Measurements from ENCODE around the gene STK10. TPM values are rescaled to one million over a fixed set of nuclear protein-coding genes. Genes with fewer than 3 reads are reported as not detected.

Gene STK10
- polyA plus RNA-seq, 3 donors: 5.0 to 24.1 (median 19.9) TPM

DNA sequence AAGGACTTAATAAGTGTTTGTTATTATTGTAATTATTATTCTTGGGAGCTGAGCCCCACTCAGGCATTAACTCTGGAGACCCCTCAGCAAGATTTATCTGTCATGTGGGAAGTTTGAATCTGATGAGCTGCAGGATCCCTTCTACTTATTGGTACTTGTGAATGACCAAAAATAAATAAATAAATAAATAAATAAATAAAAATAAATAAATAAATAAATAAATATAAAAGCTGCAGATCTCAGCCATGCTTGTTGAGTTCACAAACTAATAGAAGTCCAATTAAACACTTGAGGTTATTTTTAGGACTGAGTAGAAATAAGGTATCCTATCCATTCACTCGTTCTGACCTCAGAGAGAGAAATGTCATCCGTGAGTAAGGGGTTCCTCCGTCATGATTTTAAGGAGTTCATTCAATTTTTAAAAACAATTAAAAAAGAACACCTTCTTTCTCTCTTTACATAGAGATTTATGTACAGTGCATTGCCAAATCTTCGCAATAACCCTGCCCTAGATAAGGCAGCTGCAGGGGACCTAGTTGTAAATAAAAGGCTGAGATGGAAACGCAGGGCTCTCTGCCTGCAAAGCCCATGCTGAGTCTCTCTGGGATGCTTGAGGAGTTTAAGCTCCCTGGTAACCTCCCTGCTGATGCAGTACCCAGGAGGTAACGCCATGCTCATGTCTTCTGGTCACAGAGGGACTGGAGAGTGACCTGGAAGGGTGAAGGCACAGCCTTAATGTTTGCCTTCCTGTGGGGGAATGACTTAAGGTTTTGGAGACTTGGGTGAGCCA, 7.2 kb upstream of the STK10 start:
- no peak overlapping the region for H3K27ac ChIP-seq (ENCODE audit: low read depth, low read length)
- 62 to 87% (median 80%) methylated on average over 6 of the region's 6 CpGs for WGBS, 3 donors

DNA sequence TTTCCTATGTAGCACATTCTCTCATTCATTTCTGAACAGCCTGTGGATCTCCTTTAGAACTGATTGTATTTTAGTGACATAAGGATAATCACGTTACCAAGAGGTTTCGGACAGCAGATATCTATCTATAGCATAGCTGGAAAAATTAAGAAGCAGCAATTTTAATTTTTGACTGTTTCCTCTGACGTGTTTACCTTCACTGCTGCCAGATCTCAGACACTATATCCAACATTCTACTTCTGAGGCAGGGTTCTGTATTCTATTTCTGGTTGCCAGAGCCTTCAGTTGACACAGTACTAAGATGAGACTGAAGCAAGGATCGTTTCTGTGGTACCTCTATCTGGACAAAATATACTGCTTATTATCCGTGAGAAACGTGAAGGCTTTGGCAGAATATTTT, 5.8 kb upstream of the STK10 start, which contains the start of gene EFCAB9:
TSS of gene EFCAB9 (plus strand) at position 301 of the 400 bp plus-strand sequence. CDS start at position 302, 1 bp downstream.
- no peak within 1 kb of the TSS for H3K27ac ChIP-seq (ENCODE audit: low read depth, low read length)
- 79 to 86% (median 84%) methylated on average over 6 of the region's 6 CpGs for WGBS, 3 donors

DNA sequence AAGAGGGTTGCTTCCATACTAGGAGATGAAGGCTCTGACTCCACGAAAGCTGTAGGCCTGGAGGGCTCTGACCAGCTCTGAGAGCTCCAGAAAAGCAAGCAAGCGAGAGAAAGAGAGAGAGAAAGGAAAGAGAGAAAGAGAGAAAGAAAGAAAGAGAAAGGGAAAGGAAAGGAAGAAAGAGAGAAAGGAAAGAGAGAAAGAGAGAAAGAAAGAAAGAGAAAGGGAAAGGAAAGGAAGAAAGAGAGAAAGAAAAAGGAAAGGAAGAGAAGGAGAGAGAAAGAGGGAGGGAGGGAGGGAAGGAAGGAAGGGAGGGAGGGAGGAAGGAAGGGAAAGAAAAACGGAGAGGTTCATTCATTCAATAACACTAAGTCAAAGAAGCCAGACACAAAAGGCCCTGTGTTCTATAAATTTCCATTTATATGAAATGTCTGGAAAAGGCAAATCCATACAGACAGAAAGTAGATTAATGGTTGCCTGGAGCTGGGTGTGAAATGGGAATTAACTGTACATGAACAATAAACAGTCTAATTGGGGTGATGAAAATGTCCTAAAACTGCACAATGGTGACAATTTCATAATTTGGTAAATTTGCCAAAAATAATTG, 1.8 kb upstream of the STK10 start:
- 69 to 84% (median 74%) methylated on average over 3 of the region's 3 CpGs for WGBS, 3 donors

DNA sequence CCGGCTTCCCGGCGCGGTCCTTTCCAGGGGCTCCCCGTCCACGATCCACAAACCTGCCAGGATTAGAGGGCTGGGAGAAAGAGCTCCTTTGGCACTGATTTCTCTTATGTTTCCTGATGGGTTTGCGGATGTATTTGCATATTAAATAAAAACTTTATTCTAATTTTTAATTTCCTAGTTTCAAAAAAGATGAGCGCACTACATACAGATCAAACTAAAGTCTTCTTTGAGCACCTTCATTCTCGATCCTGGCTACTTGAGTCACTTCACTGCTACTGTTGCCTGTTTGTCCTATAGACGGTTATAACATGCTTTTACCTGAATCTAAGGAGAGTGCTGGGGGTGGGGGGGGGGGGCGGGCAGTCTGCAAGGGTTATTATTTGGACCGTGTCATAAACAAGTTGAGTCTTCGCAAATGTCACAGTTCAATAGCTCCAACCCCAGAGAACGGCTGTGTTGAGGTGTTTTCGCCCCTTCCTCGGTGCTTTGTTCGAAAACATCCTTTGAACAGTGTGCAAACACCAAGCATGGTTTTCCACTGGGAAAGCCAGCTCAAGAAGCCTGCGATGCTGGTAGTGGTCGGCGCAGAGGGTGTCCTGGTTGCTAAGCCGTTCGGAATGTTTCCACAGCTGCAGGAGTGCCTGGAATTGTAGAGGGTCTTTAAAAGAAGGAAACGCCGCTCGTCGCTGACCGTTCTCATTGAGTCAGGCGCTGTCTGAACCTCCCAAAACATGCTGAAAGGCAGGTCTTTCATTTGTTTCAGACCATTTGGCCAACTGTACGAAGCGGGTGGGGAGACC, 1.1 kb upstream of the STK10 start:
- 44 to 57% (median 53%) methylated on average over 30 of the region's 30 CpGs for WGBS, 3 donors
- H3K27ac ChIP-seq (ENCODE audit: low read depth, low read length): no peak overlapping the region

More for the DNA sequence above, 1.8 kb upstream of the STK10 start:
- no peak overlapping the region for H3K27ac ChIP-seq (ENCODE audit: low read depth, low read length)

DNA sequence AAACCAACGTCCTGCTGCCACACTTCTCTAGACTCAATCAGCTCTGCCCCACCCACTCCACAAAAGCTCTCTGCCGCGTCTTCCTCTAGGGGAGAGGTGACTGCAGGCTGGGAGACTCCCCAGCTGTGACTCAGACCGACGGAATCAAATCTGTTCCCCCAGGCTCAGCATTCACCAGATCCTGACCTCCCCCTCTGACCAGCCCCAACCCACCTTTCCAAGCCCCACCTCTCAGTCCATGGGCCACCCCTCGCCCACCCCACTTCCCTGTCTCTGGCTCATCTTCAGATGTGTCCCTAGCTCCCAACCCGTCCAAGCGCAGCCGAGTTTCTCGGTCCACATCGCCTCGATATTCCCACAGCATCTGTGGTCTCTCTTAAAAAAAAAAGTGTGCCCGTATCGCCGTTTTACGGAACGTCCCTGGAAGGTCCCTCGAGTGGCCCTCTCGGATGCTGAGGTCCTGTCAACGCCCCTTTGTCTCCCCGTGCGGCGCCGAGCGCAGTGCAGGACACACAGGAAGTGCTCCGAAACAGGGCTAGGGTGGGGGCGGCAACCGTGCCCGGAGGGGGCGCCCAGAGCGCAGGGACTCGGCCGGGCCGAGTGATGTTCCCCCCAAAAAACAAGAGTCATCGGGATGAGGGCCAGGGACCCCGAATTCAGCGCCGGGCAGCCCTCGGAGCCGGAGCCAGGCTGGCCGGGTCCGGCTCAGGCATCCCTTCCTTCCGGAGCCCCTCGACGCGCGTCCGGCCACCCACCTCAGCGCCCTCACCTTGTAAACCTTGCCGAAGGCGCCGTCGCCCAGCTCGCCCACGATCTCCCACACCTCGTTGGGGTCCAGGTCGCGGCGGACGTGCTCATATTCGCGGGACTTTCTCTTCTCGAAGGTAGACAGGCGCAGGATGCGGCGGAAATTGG, 649 bp downstream of the STK10 start:
- 0 to 1% (median 0%) methylated on average over 63 to 66 of the region's 66 CpGs for whole genome bisulfite sequencing, 3 donors
- peak overlapping the region; percentile 94 for H3K27ac ChIP-seq (ENCODE audit: low read depth, low read length)

DNA sequence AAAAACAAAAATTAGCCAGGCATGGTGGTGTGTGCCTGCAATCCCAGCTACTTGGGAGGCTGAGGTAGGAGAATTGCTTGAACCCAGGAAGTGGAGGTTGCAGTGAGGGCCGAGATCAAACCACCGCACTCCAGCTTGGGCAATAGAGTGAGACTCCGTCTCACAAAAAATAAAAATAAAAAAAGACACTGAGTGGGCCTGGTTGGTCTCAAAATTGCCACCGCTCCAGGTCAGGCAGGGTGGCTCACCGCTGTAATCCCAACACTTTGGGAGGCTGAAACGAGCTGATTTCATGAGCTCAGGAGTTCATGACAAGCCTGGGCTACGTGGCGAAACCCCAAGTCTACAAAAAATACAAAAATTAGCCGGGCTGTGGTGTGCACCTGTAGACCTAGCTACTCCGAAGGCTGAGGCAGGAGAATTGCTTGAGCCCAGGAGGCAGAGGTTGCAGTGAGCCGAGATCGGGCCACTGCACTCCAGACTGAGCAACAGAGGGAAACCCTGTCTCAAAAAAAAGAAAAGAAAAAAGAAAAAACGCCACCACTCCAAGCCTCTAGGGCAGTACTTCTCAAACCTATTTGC, 1.8 kb downstream of the STK10 start:
- 66 to 85% (median 68%) methylated on average over 13 of the region's 13 CpGs for WGBS, 3 donors
- H3K27ac ChIP-seq (ENCODE audit: low read depth, low read length): no peak overlapping the region

DNA sequence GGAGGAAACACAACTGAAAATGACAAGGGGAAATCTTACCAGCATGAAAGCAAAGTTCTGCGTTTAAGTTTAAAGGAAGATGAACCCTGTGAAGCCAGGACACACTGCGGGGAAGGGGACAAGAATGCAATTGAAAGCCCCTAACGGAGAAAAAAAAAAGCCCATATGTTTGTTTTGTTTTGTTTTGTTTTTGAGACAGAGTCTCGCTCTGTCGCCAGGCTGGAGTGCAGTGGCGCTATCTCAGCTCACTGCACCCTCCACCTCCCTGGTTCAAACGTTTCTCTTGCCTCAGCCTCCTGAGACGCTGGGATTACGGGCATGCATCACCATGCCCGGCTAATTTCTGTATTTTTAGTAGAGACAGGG, 2.9 kb downstream of the STK10 start:
- 50 to 78% (median 57%) methylated on average over 10 of the region's 10 CpGs for WGBS, 3 donors
- H3K27ac ChIP-seq (ENCODE audit: low read depth, low read length): no peak overlapping the region

DNA sequence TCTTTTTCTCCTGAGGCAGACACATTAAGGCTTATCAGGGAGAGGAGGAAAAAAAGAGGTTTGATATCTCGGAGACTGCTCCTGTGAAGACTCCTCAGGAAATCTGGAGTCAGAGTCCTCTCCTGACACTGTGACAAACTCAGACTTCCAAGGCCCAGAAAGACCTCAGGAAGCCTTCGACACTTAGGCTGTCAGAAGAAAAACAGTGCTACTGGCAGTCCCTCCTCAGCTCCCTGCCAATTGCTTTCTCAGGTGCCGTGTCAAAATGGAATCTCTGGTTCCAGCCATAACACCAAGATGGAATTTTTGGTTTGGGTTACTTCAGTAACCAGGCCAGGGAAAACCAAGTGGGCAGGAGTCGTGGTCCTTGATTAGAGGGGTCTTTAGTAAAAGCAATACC, 4.1 kb downstream of the STK10 start:
- 72 to 87% (median 81%) methylated on average over 4 of the region's 4 CpGs for WGBS, 3 donors
- no peak overlapping the region for H3K27ac ChIP-seq (ENCODE audit: low read depth, low read length)

DNA sequence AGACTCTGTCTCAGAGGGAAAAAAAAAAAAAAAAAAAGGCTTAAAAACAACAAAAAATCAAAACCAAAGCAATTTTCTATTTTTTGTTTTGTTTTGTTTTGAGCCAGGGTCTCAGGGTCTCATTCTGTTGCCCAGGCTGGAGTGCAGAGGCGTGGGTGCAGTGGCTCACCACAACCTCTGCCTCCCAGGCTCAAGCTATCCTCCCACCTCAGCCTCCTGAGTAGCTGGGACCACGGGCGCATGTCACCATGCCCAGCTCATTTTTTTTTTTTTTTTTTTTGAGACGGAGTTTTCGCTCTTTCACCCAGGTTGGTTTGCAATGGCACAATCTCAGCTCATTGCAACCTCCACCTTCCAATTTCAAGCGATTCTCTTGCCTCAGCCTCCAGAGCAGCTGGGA, 5.7 kb downstream of the STK10 start:
- no peak overlapping the region for H3K27ac ChIP-seq (ENCODE audit: low read depth, low read length)
- 89 to 98% (median 94%) methylated on average over 6 of the region's 6 CpGs for WGBS, 3 donors

DNA sequence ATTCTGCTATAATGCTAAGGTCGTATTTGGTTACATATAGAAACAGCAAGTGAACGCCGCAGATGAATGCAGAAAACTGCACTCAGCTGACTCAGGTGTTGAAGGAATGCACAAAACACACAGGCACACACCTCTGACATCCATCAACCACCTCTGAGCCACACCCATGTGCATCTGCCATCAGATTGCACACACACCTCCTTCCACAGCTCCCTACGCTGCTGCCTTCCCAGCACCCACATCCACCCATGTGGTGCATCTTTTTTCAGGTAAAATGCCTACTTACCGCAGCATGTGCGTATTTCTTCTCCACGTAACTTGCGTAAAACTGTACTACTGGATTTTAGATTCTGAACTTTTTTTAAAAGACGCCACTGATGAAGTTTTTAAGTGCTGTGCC, 7.1 kb downstream of the STK10 start:
- no peak overlapping the region for H3K27ac ChIP-seq (ENCODE audit: low read depth, low read length)
- WGBS, 3 donors: 89 to 91% (median 89%) methylated on average over 9 of the region's 9 CpGs

DNA sequence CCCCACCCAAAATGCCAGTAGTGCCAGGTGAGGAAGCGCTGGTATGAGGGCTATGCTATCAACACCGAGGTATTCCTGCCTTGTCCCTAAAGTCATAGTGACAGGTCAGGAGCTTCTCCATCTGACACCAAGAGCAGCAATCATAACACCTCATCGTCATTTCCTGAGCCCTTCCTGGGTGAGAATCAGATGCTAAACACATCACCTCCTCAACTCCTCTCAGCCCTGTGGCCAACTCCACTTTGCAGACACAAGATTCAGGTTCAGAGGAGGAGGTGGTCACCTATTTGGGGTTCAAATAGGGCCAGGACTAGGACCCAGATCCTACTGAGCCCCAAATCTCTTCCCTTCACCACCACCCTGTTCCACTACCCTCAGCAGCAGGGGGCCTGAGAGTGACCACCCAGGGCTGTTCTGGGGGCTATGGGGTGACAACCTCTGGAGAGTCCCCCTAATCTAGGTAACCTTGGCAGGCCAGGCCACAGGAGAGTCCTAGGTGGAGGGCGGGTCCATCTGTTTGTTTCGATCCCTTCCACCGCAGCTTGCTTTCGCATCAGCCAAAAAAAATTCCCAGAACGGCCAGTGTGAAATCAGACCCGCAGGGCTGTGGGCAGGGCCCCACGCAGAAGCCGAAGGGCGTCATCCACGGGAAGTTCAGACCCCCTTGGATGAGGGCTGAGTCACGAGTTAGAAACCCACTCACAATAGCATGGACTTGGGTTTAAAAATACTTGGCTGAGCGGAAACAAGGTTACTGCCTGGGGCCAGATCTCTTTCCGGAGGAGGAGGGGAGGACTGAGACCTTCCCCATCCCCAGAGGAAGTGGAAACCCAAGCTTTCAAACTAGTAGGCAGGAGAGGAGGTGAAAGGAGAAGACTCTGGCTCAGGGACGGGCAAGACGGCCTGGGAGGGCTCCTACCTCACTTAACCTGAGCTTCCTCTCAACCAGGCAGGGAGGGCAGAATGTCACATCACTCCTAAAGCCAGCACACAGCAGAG, 8.7 kb downstream of the STK10 start:
- peak overlapping the region; percentile 40 for H3K27ac ChIP-seq (ENCODE audit: low read depth, low read length)
- 19 to 60% (median 27%) methylated on average over 18 of the region's 18 CpGs for WGBS, 3 donors

DNA sequence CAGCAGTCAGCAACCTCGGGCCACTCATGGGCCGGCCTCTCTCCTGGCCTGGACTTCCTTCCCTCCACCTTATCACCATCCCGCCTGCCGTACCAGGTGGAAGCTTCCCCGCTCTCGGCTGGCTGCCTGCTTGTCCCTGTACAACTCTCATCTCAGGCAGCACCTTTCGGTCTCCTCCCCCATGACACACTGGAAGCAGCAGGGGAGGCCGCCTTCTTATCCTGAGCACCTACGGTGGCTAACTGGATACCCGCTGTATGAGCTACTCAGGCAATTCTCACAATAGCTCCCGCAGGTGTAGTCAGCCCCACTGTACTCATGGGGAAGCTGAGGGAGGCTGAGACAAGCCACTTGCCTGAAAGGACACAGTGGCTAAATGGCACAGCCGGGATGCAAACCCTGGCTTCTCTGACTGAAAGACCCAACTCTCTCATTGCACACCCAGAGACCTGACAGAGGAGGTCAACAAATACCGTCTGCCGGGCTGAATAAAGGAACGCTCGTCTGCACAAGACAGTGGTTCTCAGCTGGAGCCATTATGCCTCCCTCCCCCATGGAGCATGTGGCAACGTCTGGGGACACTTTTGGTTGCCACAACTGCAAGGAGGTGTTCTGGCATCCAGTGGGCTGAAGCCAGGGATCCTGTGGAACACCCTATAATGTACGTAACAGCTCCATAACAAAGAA, 9.6 kb downstream of the STK10 start:
- peak overlapping the region; percentile 40 for H3K27ac ChIP-seq (ENCODE audit: low read depth, low read length)
- WGBS, 3 donors: 47 to 58% (median 52%) methylated on average over 18 of the region's 18 CpGs

DNA sequence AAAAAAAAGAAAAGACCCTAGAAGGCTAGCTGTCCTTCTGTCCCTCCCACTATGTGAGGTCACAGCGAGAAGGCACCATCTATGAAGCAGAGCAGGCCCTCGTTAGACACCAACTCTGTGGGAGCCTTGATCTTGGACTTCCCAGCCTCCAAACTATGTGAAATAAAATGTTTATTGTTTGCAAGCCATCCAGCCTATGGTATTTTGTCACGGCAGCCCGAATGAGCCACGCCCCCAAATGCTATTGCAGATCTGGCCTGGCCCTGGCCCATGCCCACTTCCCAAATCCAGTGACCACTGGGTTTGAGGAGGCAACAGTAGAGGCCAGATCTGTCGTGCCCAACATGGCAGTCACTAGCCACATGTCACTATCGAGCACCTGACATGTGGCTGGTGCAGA, 10.8 kb downstream of the STK10 start:
- H3K27ac ChIP-seq (ENCODE audit: low read depth, low read length): no peak overlapping the region
- 71 to 92% (median 75%) methylated on average over 7 of the region's 7 CpGs for WGBS, 3 donors

DNA sequence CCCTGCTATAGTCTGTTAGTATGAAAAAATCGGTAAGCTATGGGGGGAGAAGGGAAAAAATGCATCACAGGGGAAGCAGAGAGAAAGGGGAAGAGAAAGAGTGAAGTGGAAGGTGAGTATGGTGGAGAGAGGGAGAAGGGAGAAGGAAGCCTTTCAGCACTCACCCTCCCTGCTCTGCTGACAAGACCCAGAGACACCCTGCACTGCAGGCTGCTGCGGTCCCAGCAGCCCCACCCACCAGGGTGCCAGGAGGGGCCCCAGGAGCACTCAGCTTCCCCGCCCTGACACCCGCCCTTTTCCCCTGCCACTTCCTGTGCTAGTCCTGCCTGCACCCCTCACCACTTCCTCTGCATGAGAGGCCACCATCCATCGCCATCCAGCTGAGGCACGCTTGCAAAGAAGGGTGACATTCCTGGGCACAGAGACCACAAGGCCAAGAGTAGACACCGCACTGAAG, 12.7 kb downstream of the STK10 start:
- peak overlapping the region; percentile 24 for H3K27ac ChIP-seq (ENCODE audit: low read depth, low read length)
- 32 to 68% (median 44%) methylated on average over 7 of the region's 7 CpGs for WGBS, 3 donors

DNA sequence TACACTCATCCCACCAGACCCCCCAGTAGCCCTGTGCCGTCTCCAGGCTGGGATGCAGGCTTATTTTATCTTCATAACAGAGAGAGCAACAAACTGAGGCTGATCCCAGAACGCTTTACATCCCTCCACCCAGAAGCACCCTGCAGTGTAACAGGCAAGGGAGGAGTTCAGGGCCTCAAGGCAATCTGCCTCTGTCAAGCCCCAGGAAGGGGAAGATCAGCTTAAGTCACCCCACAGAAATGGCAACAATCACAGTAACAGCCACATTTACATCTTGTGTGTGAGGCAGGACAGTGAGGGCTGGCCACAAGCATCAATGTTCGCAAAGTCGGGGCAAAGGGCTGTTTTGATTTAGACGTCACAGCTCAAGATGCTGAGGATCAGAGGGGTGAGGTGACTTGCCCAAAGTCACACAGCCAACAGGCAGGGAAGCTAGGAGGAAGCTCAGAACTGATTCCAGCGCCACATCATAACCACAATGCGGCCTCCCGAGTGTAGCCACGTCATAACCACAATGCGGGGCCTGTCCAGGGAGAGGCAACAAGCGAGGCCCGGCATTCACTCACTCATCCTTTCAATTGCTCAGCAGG, 14.4 kb downstream of the STK10 start:
- peak overlapping the region; percentile 32 for H3K27ac ChIP-seq (ENCODE audit: low read depth, low read length)
- WGBS, 3 donors: 61 to 84% (median 72%) methylated on average over 12 of the region's 12 CpGs

Measured in adipose tissue (tissue), 3 donors.